GM19438 (cell line): ENCODE data around the gene HECW1.

ENCODE experiments used
- ATAC-seq: cut with Tn5 transposase; IDR thresholded peaks from one replicate; pipeline ENCODE4 v1.9.1; 2021; ENCODE audit warnings: low read depth; ENCODE audit not compliant: unreplicated experiment

The HECW1 gene

GRCh38 chr7:43458330-43459018 is 346.0 kb downstream of the HECW1 start:
- ATAC-seq, result no peak

GRCh38 chr7:43459019-43459337 is 346.5 kb downstream of the HECW1 start:
- ATAC-seq, result no peak

GRCh38 chr7:43460733-43461348 is 348.4 kb downstream of the HECW1 start:
- ATAC-seq, result no peak

- no peak for ATAC-seq
Observed at GRCh38 chr7:43461349-43462024, 349.0 kb downstream of the HECW1 start.

- ATAC-seq, result no peak
Observed at GRCh38 chr7:43462836-43463235, 350.4 kb downstream of the HECW1 start.

GRCh38 chr7:43463401-43463980 is 351.0 kb downstream of the HECW1 start:
- ATAC-seq, result no peak

GRCh38 chr7:43465581-43466554 is 353.4 kb downstream of the HECW1 start:
- no peak for ATAC-seq

- no peak for ATAC-seq
Observed at GRCh38 chr7:43467406-43467805, 355.0 kb downstream of the HECW1 start.

GRCh38 chr7:43467846-43468245 is 355.4 kb downstream of the HECW1 start:
- ATAC-seq, result no peak

- no peak for ATAC-seq
Observed at GRCh38 chr7:43469051-43469450, 356.6 kb downstream of the HECW1 start.

GRCh38 chr7:43470110-43470509 is 357.7 kb downstream of the HECW1 start:
- ATAC-seq, result no peak

GRCh38 chr7:43475983-43476382 is 363.5 kb downstream of the HECW1 start:
- no peak for ATAC-seq

GRCh38 chr7:43476896-43477295 is 364.4 kb downstream of the HECW1 start:
- ATAC-seq, result no peak

GRCh38 chr7:43479042-43479441 is 366.6 kb downstream of the HECW1 start:
- no peak for ATAC-seq

- ATAC-seq, result no peak
Observed at GRCh38 chr7:43479543-43479942, 367.1 kb downstream of the HECW1 start.

- no peak for ATAC-seq
Observed at GRCh38 chr7:43480581-43480980, 368.1 kb downstream of the HECW1 start.

GRCh38 chr7:43481902-43482678 is 369.6 kb downstream of the HECW1 start:
- no peak for ATAC-seq

GRCh38 chr7:43482679-43483252 is 370.3 kb downstream of the HECW1 start:
- no peak for ATAC-seq

- no peak for ATAC-seq
Observed at GRCh38 chr7:43484678-43485395, 372.4 kb downstream of the HECW1 start.
